ENCODE measurements around the gene PARD3B.

The PARD3B gene

GRCh38 chr2:205629091-205629776 is 1084.0 kb downstream of the PARD3B start:
- no peak overlapping the region for H3K4me3 ChIP-seq (ENCODE audit: low read depth, low read length)
- no peaks in the 10 kb centered on the region for H3K27me3 ChIP-seq (replicated peaks)
- no peak overlapping the region for H3K27ac ChIP-seq
- no peak for DNase-seq
- in situ Hi-C loops (cut with HindIII; ENCODE audit: low pct_ligation_motif_present, low sequenced_read_pairs) = no loop called here
- no peak for TF ChIP-seq CTCF (IDR thresholded peaks at IDR 0.05; ENCODE audit: low read depth, low read length, missing control alignments)
- no peaks in the 10 kb centered on the region for H3K36me3 ChIP-seq (replicated peaks)

- in situ Hi-C loops (cut with HindIII; ENCODE audit: low pct_ligation_motif_present, low sequenced_read_pairs) = no loop called here
- Histone ChIP-seq H3K4me3 (ENCODE audit: low read depth, low read length) (no peak overlapping the region), H3K27ac (no peak overlapping the region), H3K36me3 (replicated peaks) (no peaks in the 10 kb centered on the region), H3K27me3 (replicated peaks) (no peaks in the 10 kb centered on the region)
- no peak for DNase-seq
- TF ChIP-seq CTCF (IDR thresholded peaks at IDR 0.05; ENCODE audit: low read depth, low read length, missing control alignments) = no peak
These were observed 1088.7 kb downstream of the PARD3B start for GRCh38 chr2:205633994-205634393.

GRCh38 chr2:205636549-205637319 is 1091.5 kb downstream of the PARD3B start:
- no peak overlapping the region for H3K27ac ChIP-seq
- TF ChIP-seq CTCF (IDR thresholded peaks at IDR 0.05; ENCODE audit: low read depth, low read length, missing control alignments) = no peak
- H3K4me3 ChIP-seq (ENCODE audit: low read depth, low read length) = no peak overlapping the region
- no peaks in the 10 kb centered on the region for H3K36me3 ChIP-seq (replicated peaks)
- no peak for DNase-seq
- H3K27me3 ChIP-seq (replicated peaks) = no peaks in the 10 kb centered on the region
- in situ Hi-C loops (cut with HindIII; ENCODE audit: low pct_ligation_motif_present, low sequenced_read_pairs) = no loop called here

- Histone ChIP-seq H3K27me3 (replicated peaks) (no peaks in the 10 kb centered on the region), H3K4me3 (ENCODE audit: low read depth, low read length) (no peak overlapping the region), H3K36me3 (replicated peaks) (no peaks in the 10 kb centered on the region), H3K27ac (no peak overlapping the region)
- in situ Hi-C loops (cut with HindIII; ENCODE audit: low pct_ligation_motif_present, low sequenced_read_pairs) = no loop called here
- no peak for TF ChIP-seq CTCF (IDR thresholded peaks at IDR 0.05; ENCODE audit: low read depth, low read length, missing control alignments)
- no peak for DNase-seq
These were observed 1092.0 kb downstream of the PARD3B start for GRCh38 chr2:205637320-205637602.

GRCh38 chr2:205637779-205638503 is 1092.7 kb downstream of the PARD3B start:
- Histone ChIP-seq H3K27me3 (replicated peaks) (no peaks in the 10 kb centered on the region), H3K36me3 (replicated peaks) (no peaks in the 10 kb centered on the region), H3K4me3 (ENCODE audit: low read depth, low read length) (no peak overlapping the region), H3K27ac (no peak overlapping the region)
- TF ChIP-seq CTCF (IDR thresholded peaks at IDR 0.05; ENCODE audit: low read depth, low read length, missing control alignments) = no peak
- in situ Hi-C loops (cut with HindIII; ENCODE audit: low pct_ligation_motif_present, low sequenced_read_pairs) = no loop called here
- DNase-seq = no peak

All from brain microvascular endothelial cell (primary cell).